Fibroblast of pulmonary artery (primary cell): ENCODE measurements around the gene PSTPIP2.

Experiments used
- DNase-seq: peaks from one replicate; pipeline ENCODE4 v3.0.0-alpha.2; 2010; ENCODE audit warnings: low read depth
- H3K4me3 ChIP-seq: replicated peaks from 2 replicates; pipeline ENCODE4 v1.5.1; 2011; ENCODE audit warnings: low read depth, mild to moderate bottlenecking, control low read depth, low read length, moderate library complexity
- TF ChIP-seq, protein P1 (sequence below): IDR thresholded peaks from 2 replicates; pipeline ENCODE4 v1.5.1; 2011; ENCODE audit warnings: mild to moderate bottlenecking, control low read depth, low read length, inconsistent platforms; ENCODE audit errors: missing control alignments

The PSTPIP2 gene

DNA sequence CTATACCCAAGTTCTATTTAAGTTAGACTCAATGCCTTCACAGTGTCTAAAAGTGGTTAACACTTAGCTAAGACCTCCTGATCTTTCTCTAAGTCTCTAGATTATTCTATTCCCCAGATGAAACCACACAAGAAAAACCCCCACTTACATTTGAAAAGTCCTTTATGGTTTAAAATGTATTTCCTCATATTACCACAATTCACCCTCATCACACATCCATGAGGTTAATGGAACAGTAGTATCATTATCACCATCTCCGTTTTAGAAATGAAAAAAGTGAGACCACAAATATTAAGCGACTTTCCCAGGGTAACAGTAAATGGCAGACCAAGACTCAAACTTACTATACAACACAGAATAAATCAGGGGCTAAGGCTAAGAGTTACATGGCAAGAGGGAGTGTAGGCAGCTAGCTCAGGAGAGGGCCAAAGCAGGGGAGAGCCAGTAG is 133.5 kb downstream of the PSTPIP2 start:
- TF ChIP-seq, protein P1, sequence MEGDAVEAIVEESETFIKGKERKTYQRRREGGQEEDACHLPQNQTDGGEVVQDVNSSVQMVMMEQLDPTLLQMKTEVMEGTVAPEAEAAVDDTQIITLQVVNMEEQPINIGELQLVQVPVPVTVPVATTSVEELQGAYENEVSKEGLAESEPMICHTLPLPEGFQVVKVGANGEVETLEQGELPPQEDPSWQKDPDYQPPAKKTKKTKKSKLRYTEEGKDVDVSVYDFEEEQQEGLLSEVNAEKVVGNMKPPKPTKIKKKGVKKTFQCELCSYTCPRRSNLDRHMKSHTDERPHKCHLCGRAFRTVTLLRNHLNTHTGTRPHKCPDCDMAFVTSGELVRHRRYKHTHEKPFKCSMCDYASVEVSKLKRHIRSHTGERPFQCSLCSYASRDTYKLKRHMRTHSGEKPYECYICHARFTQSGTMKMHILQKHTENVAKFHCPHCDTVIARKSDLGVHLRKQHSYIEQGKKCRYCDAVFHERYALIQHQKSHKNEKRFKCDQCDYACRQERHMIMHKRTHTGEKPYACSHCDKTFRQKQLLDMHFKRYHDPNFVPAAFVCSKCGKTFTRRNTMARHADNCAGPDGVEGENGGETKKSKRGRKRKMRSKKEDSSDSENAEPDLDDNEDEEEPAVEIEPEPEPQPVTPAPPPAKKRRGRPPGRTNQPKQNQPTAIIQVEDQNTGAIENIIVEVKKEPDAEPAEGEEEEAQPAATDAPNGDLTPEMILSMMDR: no peak
- no peak for DNase-seq
- H3K4me3 ChIP-seq: no peak overlapping the region

DNA sequence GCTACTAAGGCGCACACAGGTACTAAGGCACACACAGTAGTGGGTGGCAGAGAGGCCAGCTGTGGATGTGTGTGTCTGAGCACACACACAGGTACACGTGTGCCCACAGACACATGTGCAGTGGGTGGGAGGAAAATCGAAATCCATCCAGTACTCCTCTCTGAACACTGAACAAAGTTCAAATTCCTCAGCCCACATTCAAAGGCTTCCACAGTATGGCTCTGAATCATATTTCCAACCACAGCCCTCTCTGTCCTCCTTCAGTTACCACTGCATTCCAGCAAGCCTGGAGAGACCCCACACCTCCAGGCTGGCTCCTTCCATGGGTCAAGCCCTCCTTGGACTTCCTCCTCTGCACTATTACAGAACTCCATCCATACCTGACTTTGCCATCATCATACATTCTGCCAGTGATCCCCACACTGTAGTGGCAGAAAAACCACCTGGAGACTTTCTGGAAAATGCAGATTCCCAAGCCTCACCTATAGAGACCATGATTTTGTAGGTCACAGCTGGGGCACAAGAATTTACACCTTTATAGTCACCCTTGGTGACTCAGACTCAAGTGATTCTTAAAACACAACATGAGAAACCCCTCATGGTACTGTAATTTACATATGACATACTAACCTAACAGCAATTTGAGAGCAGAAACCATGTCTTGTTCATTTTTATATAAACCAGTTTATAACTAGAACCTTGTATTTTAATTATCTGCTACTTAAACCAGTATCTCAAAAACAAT is 136.3 kb downstream of the PSTPIP2 start:
- no peak overlapping the region for H3K4me3 ChIP-seq
- TF ChIP-seq, protein P1: no peak
- DNase-seq: peak; percentile 31
